ENCODE measurements around the gene TMEM170A.

DNA sequence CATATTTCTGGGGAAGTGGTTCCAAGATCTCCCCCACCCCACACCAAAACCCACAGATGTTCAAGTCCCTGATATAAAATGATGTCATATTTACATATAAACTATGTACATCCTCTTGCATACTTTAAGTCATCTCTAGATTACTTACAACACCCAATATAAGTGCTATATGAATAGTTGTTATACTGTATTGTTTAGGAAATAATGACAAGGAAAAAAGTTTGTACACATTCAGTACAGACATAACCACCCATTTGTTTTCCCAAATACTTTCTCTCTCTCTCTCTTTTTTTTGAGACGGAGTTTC lies 42.7 kb downstream of the TMEM170A start:
- no peak for TF ChIP-seq REST (IDR thresholded peaks at IDR 0.05; ENCODE audit: unreplicated experiment)
- no peak for TF ChIP-seq CTCF (conservative IDR thresholded peaks at IDR 0.05; ENCODE audit: low read depth in 2 of 2)
- no peak for TF ChIP-seq EZH2 (IDR thresholded peaks at IDR 0.05; ENCODE audit: low read depth, unreplicated experiment)
- no peak for TF ChIP-seq NANOG (IDR thresholded peaks at IDR 0.05; ENCODE audit: borderline replicate concordance)

All from GM23338 (cell line).